Liver (tissue), 9 donors: ENCODE measurements around the gene ZNF226. TPM values are rescaled to one million over a fixed set of nuclear protein-coding genes. Genes with fewer than 3 reads are reported as not detected.
"Not testable (repeated sequence)": the region's sequence is repeated elsewhere in the genome, so short reads cannot be mapped to it uniquely, and the experiment has no call there.

ENCODE experiments used
- DNase-seq: peaks from one replicate; pipeline ENCODE4 v3.0.0-alpha.2; 2017; ENCODE audit warnings: low spot score
- H3K27ac ChIP-seq, 2 donors: one replicate each; pipeline ENCODE4 v1.7.0; 2013; ENCODE audit warnings: inconsistent platforms in 2 of 2, low read length in 2 of 2, control low read depth in 1 of 2, low read depth in 1 of 2, mild to moderate bottlenecking in 1 of 2
- H3K27me3 ChIP-seq, 4 donors: one replicate each; pipeline versions ENCODE4 v1.6.1 to v1.7.0; 2013; ENCODE audit warnings: low read length in 3 of 4, inconsistent platforms in 1 of 4, mild to moderate bottlenecking in 1 of 4, moderate library complexity in 1 of 4; ENCODE audit not compliant: control insufficient read depth in 4 of 4, insufficient read depth in 4 of 4
- H3K36me3 ChIP-seq, 4 donors: one replicate each; pipeline versions ENCODE4 v1.6.1 to v1.7.0; 2013; ENCODE audit warnings: low read length in 3 of 4, mild to moderate bottlenecking in 3 of 4, low read depth in 1 of 4, moderate library complexity in 1 of 4; ENCODE audit not compliant: control insufficient read depth in 4 of 4, insufficient read depth in 3 of 4
- H3K4me1 ChIP-seq, 4 donors: one replicate each; pipeline versions ENCODE4 v1.6.1 to v1.7.0; 2013; ENCODE audit warnings: low read length in 3 of 4, mild to moderate bottlenecking in 3 of 4, moderate library complexity in 1 of 4; ENCODE audit not compliant: control insufficient read depth in 4 of 4, insufficient read depth in 4 of 4
- H3K4me3 ChIP-seq, 3 donors: one replicate each; pipeline versions ENCODE4 v1.6.1 to v1.7.0; 2013; ENCODE audit warnings: low read length in 3 of 3, control low read depth in 1 of 3, low read depth in 1 of 3, mild to moderate bottlenecking in 1 of 3
- H3K9ac ChIP-seq, 2 donors: one replicate each; pipeline ENCODE4 v1.7.0; 2013; ENCODE audit warnings: low read length in 2 of 2, mild to moderate bottlenecking in 2 of 2, moderate library complexity in 2 of 2, control low read depth in 1 of 2, low read depth in 1 of 2
- H3K9me3 ChIP-seq, 4 donors: one replicate each; pipeline versions ENCODE4 v1.6.1 to v1.7.0; 2013; ENCODE audit warnings: low read length in 3 of 4; ENCODE audit not compliant: control insufficient read depth in 4 of 4
- EGR1 ChIP-seq, 2 donors: IDR thresholded peaks; 2 replicates each; pipeline ENCODE4 v1.6.1; 2016 to 2018; ENCODE audit warnings: antibody characterized with exemption in 2 of 2, low read depth in 2 of 2
- FOXA1 ChIP-seq: IDR thresholded peaks from 2 replicates; pipeline ENCODE4 v1.6.1; 2016; ENCODE audit warnings: antibody characterized with exemption
- HNF4A ChIP-seq, 2 donors: conservative IDR thresholded peaks; 2 replicates each; pipeline ENCODE4 v1.6.1; 2016; ENCODE audit warnings: antibody characterized with exemption in 2 of 2, mild to moderate bottlenecking in 2 of 2
- JUND ChIP-seq, 2 donors: IDR thresholded peaks; 2 replicates each; pipeline ENCODE4 v1.6.1; 2016; ENCODE audit warnings: antibody characterized with exemption in 2 of 2
- NR2F2 ChIP-seq: IDR thresholded peaks from 2 replicates; pipeline ENCODE4 v1.6.1; 2016; ENCODE audit warnings: antibody characterized with exemption
- RAD21 ChIP-seq, 2 donors: IDR thresholded peaks; 2 replicates each; pipeline ENCODE4 v1.6.1; 2016; ENCODE audit warnings: antibody characterized with exemption in 2 of 2, mild to moderate bottlenecking in 2 of 2
- RXRA ChIP-seq, 2 donors: IDR thresholded peaks; 2 replicates each; pipeline ENCODE4 v1.6.1; 2017 to 2018; ENCODE audit warnings: antibody characterized with exemption in 2 of 2, mild to moderate bottlenecking in 1 of 2
- SP1 ChIP-seq: IDR thresholded peaks from 2 replicates; pipeline ENCODE4 v1.6.1; 2018; ENCODE audit warnings: antibody characterized with exemption, mild to moderate bottlenecking
- WGBS: extraction: QIAGEN DNeasy Blood & Tissue Kit; methylation state at CpG from one replicate; pipeline ENCODE4 v1.1.7; 2013; 5-methylcytosine and 5-hydroxymethylcytosine counted together
- polyA plus RNA-seq, 2 donors: library from polyadenylated mRNA; stranded (reverse) in 1 of 2; unstranded in 1 of 2; fragments of 200-250 nt in 1 of 2; fragments of >200 nt in 1 of 2; fragmentation: Nextera tagmentation in 1 of 2; extraction: Ambion mirVana in 1 of 2; gene quantifications; one replicate each; pipeline versions ENCODE4 v1.2.1 to v1.2.3, GENCODE V29; 2013 to 2015
- total RNA-seq, 2 donors: library from RNA; depleted of rRNA; stranded (reverse); fragments of >200 nt; gene quantifications; one replicate each; pipeline ENCODE4 v1.2.3, GENCODE V29; 2014
- TF ChIP-seq, protein P1 (sequence below): fragments of 150-350 bp; IDR thresholded peaks from 2 replicates; pipeline ENCODE4 v1.5.1; 2017; ENCODE audit warnings: improper control_type of control experiment, low read depth, low read length; ENCODE audit not compliant: missing input control
- TF ChIP-seq, protein P2 (sequence below): IDR thresholded peaks from 2 replicates; pipeline ENCODE4 v1.6.1; 2016; ENCODE audit warnings: antibody characterized with exemption
- donor health status: healthy.
- donor health status: healthy.
- donor health status: healthy.
- donor health status: healthy.
- donor health status: healthy.

Gene ZNF226
- total and polyA plus RNA-seq, 4 donors, result 6.4 to 10.6 (median 8.5) TPM

DNA sequence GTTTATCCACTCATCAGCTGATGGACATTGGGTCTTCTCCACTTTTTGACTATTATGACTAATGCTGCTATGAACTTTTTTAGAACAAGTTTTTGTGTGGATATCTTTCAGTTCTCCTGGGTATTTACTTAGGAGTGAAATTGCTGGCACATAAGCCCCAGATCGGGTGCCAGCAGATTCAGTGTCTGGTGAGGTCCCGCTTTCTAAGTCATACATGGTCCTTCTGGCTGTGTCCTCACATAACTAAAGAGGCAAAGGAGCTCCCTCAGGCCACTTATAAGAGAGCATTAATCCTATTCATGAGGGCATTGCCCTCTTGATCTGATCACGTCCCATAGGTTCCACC, 600 bp upstream of the ZNF226 start:
- TF ChIP-seq, protein P1, sequence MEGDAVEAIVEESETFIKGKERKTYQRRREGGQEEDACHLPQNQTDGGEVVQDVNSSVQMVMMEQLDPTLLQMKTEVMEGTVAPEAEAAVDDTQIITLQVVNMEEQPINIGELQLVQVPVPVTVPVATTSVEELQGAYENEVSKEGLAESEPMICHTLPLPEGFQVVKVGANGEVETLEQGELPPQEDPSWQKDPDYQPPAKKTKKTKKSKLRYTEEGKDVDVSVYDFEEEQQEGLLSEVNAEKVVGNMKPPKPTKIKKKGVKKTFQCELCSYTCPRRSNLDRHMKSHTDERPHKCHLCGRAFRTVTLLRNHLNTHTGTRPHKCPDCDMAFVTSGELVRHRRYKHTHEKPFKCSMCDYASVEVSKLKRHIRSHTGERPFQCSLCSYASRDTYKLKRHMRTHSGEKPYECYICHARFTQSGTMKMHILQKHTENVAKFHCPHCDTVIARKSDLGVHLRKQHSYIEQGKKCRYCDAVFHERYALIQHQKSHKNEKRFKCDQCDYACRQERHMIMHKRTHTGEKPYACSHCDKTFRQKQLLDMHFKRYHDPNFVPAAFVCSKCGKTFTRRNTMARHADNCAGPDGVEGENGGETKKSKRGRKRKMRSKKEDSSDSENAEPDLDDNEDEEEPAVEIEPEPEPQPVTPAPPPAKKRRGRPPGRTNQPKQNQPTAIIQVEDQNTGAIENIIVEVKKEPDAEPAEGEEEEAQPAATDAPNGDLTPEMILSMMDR, result no peak
- TF ChIP-seq JUND (IDR thresholded peaks at IDR 0.05) (no peak), NR2F2 (no peak), EGR1 (IDR thresholded peaks at IDR 0.05; ENCODE audit: low read depth in 2 of 2) (no peak)
- Histone ChIP-seq H3K27ac (no peak overlapping the region), H3K36me3 (peaks cover 5 to 25% (median 20%) of the 10 kb centered on the region in 4 donors), H3K9ac (no peak overlapping the region), H3K4me3 (peak overlapping the region; percentile 77 to 84 (median 82)), H3K4me1 (peaks cover 0 to 16% (median 9%) of the 10 kb centered on the region in 4 donors), H3K27me3 (no peaks in the 10 kb centered on the region), H3K9me3 (peaks cover 18 to 50% (median 33%) of the 10 kb centered on the region in 4 donors)
- no peak for DNase-seq
- WGBS, result 58% methylated on average over 3 of the region's 3 CpGs

DNA sequence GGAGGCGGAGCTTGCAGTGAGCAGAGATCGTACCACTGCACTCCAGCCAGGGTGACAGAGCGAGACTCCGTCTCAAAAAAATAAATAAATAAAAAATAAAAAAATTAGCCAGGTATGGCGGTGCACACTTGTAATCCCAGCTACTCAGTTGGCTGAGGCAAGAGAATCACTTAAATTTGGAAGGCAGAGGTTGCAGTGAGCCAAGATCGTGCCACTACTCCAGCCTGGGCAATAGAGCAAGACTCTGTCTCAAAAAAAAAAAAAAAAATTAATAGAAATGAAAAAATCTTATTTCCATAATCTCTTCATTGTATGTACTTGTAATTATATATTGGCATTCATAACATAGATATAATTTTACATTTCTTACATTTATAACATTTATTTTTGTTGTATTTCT, 5.8 kb downstream of the ZNF226 start:
- not testable (repeated sequence) for H3K9ac ChIP-seq, H3K4me1 ChIP-seq, DNase-seq, H3K27me3 ChIP-seq, H3K4me3 ChIP-seq, H3K27ac ChIP-seq
- Histone ChIP-seq H3K9me3 (peaks cover 30 to 77% (median 55%) of the 10 kb centered on the region in 4 donors), H3K36me3 (peaks cover 31 to 81% (median 78%) of the 10 kb centered on the region in 4 donors)
- 98% methylated on average over 6 of the region's 6 CpGs for WGBS

DNA sequence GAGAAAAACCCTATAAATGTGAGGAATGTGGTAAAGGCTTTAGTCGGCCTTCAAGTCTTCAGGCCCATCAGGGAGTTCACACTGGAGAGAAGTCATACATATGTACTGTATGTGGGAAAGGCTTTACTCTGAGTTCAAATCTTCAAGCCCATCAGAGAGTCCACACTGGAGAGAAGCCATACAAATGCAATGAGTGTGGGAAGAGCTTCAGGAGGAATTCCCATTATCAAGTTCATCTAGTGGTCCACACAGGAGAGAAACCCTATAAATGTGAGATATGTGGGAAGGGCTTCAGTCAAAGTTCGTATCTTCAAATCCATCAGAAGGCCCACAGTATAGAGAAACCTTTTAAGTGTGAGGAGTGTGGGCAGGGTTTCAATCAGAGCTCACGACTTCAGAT, 11.7 kb downstream of the ZNF226 start:
- no peak overlapping the region for H3K9ac ChIP-seq
- WGBS, result 98% methylated on average over 3 of the region's 3 CpGs
- no peak overlapping the region for H3K27ac ChIP-seq
- H3K4me1 ChIP-seq, result no peaks in the 10 kb centered on the region
- no peaks in the 10 kb centered on the region for H3K27me3 ChIP-seq
- TF ChIP-seq RAD21 (IDR thresholded peaks at IDR 0.05) (no peak), FOXA1 (no peak), HNF4A (conservative IDR thresholded peaks at IDR 0.05) (no peak), SP1 (no peak), RXRA (IDR thresholded peaks at IDR 0.05) (no peak)
- TF ChIP-seq, protein P2, sequence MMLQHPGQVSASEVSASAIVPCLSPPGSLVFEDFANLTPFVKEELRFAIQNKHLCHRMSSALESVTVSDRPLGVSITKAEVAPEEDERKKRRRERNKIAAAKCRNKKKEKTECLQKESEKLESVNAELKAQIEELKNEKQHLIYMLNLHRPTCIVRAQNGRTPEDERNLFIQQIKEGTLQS, result no peak
- TF ChIP-seq, protein P1, result no peak
- no peak for DNase-seq
- H3K4me3 ChIP-seq, result peak overlapping the region in 2 of 3 donors; percentile 59 to 69
- peaks cover 47 to 94% (median 81%) of the 10 kb centered on the region in 4 donors for H3K9me3 ChIP-seq
- H3K36me3 ChIP-seq, result peaks cover 21 to 59% (median 56%) of the 10 kb centered on the region in 4 donors
